ENCODE measurements around the gene TIMM44.

DNA sequence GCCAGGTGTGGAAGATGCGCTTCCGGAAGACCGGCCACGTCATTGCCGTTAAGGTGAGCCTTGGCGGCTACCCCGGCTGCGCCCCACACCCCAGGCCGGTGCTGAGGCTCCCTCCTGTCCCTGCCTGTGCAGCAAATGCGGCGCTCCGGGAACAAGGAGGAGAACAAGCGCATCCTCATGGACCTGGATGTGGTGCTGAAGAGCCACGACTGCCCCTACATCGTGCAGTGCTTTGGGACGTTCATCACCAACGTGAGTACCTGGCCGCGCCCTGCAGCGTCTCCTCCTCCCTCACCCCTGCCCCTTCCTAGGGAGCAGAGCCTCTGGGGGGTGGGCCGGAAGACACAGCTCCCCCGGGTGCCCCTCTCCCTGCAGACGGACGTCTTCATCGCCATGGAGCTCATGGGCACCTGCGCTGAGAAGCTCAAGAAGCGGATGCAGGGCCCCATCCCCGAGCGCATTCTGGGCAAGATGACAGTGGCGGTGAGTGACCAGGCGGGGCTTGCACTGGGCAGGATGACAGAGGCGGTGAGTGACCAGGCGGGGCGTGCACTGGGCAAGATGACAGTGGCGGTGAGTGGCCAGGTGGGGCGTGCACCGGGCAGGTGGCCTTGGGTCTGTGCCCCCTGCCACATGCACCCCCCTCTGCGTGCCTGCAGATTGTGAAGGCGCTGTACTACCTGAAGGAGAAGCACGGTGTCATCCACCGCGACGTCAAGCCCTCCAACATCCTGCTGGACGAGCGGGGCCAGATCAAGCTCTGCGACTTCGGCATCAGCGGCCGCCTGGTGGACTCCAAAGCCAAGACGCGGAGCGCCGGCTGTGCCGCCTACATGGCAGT is 32.9 kb downstream of the TIMM44 start:
- TF ChIP-seq, protein P1, sequence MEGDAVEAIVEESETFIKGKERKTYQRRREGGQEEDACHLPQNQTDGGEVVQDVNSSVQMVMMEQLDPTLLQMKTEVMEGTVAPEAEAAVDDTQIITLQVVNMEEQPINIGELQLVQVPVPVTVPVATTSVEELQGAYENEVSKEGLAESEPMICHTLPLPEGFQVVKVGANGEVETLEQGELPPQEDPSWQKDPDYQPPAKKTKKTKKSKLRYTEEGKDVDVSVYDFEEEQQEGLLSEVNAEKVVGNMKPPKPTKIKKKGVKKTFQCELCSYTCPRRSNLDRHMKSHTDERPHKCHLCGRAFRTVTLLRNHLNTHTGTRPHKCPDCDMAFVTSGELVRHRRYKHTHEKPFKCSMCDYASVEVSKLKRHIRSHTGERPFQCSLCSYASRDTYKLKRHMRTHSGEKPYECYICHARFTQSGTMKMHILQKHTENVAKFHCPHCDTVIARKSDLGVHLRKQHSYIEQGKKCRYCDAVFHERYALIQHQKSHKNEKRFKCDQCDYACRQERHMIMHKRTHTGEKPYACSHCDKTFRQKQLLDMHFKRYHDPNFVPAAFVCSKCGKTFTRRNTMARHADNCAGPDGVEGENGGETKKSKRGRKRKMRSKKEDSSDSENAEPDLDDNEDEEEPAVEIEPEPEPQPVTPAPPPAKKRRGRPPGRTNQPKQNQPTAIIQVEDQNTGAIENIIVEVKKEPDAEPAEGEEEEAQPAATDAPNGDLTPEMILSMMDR (IDR thresholded peaks at IDR 0.05; ENCODE audit: extremely low read depth in 1 of 2, insufficient read depth in 1 of 2, low read depth in 1 of 2, low read length in 2 of 2) = no peak
- no peak for TF ChIP-seq POLR2A (IDR thresholded peaks at IDR 0.05; ENCODE audit: low read depth, low read length)
